Smooth muscle cell (in vitro differentiated cells): ENCODE results near the gene NAB2. TPM values are rescaled to one million over a fixed set of nuclear protein-coding genes. Genes with fewer than 3 reads are reported as not detected.

Source experiments
- DNase-seq: peaks from one replicate; lab custom pipeline; 2025; ENCODE audit not compliant: unreplicated experiment; lab: John Stamatoyannopoulos, UW
- H2AFZ ChIP-seq: fragments of 200-600 bp; sonication (generic); 2 replicates; pipeline ENCODE4 v1.6.0; 2016; ENCODE audit warnings: antibody characterized with exemption, low read depth, mild to moderate bottlenecking
- H3F3A ChIP-seq: fragments of 200-600 bp; sonication (generic); 2 replicates; pipeline ENCODE4 v1.6.0; 2017; ENCODE audit warnings: antibody characterized with exemption, low read depth
- H3K27ac ChIP-seq: fragments of 200-600 bp; sonication (generic); 2 replicates; pipeline ENCODE4 v1.5.1; 2016; ENCODE audit warnings: low read depth, mild to moderate bottlenecking
- H3K27me3 ChIP-seq: fragments of 200-600 bp; sonication (generic); 2 replicates; pipeline ENCODE4 v1.6.1; 2016; ENCODE audit warnings: low read depth, mild to moderate bottlenecking
- H3K36me3 ChIP-seq: fragments of 200-600 bp; sonication (generic); 2 replicates; pipeline ENCODE4 v1.5.1; 2016; ENCODE audit warnings: low read depth
- H3K4me1 ChIP-seq: fragments of 200-600 bp; sonication (generic); 2 replicates; pipeline ENCODE4 v1.5.1; 2016; ENCODE audit warnings: low read depth
- H3K4me2 ChIP-seq: fragments of 200-600 bp; sonication (generic); 2 replicates; pipeline ENCODE4 v1.6.0; 2016; ENCODE audit warnings: mild to moderate bottlenecking
- H3K4me3 ChIP-seq: fragments of 200-600 bp; sonication (generic); 2 replicates; pipeline ENCODE4 v1.5.1; 2016; ENCODE audit warnings: mild to moderate bottlenecking
- H3K79me2 ChIP-seq: fragments of 200-600 bp; sonication (generic); 2 replicates; pipeline ENCODE4 v1.6.0; 2016; ENCODE audit warnings: low read depth, mild to moderate bottlenecking
- H3K9ac ChIP-seq: fragments of 200-600 bp; sonication (generic); 2 replicates; pipeline ENCODE4 v1.6.0; 2016; ENCODE audit warnings: low read depth
- H3K9me3 ChIP-seq: fragments of 200-600 bp; sonication (generic); replicated peaks from 2 replicates; pipeline ENCODE4 v1.5.1; 2016; ENCODE audit warnings: low read depth
- H4K20me1 ChIP-seq: fragments of 200-600 bp; sonication (generic); 2 replicates; pipeline ENCODE4 v1.6.0; 2016; ENCODE audit warnings: low read depth
- WGBS: methylation state at CpG from one replicate; pipeline ENCODE4 v1.1.7; 2016; ENCODE audit warnings: low lambda C conversion rate; 5-methylcytosine and 5-hydroxymethylcytosine counted together
- polyA plus RNA-seq: library from polyadenylated mRNA; unstranded; fragments of >200 nt; fragmentation: Nextera tagmentation; extraction: Ambion mirVana; gene quantifications from 2 replicates; pipeline ENCODE4 v1.2.1, GENCODE V29; 2016
- total RNA-seq: library from RNA; depleted of rRNA; stranded (reverse); fragments of >200 nt; gene quantifications from 2 replicates; pipeline ENCODE4 v1.2.3, GENCODE V29; 2014
- TF ChIP-seq, protein P1 (sequence below): fragments of 200-600 bp; sonication (generic); IDR thresholded peaks from 2 replicates; pipeline ENCODE4 v1.5.1; 2017; ENCODE audit warnings: borderline replicate concordance, mild to moderate bottlenecking, antibody characterized with exemption; ENCODE audit not compliant: insufficient read depth, poor library complexity, severe bottlenecking

NAB2 gene
- total and polyA plus RNA-seq, 2 experiments from 2014 or later: 39.7 to 58.3 TPM

DNA sequence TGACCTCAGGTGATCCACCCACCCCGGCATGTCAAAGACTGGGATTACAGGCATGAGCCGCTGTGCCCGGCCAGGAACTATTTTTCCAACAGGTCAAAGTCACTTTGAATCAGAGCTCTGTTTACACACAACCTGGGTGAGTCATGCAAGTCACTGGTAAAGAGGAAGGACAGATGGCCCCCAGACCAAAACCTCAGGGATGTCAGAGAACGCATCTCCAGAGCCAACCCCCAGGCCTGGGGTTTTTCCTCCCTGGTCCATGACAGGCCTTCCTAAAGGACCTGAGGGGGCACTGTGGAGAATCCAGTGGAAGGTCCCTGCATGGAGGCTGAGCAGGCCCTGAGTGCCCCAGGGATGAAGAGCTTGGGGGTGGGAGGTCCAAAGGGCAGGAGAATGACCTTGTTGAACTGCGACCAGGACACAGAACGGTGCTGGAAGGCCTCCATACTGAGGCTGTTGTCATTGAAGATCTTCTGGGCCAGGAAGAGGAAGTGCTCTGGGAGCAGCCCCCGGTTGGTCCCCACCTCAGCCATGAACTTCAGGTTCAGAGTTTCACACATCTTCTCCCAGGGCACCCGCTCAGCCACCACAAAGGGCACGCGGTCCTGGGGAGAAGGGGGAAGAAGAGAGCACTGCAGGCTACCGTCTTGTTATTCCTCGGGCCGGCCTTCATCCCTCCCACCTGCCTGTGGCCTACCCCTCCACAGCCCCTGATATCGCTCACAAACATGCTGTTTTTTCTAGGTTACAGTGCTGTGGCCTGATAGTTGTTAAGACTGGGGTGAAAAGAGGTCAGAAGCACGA is 13.2 kb downstream of the NAB2 start:
- Histone ChIP-seq H3K27me3 (no peaks in the 10 kb centered on the region), H3K9ac (no peak overlapping the region), H3F3A (peaks cover 11% of the 10 kb centered on the region), H3K4me1 (no peaks in the 10 kb centered on the region), H2AFZ (no peak overlapping the region), H3K79me2 (peaks cover 1% of the 10 kb centered on the region), H3K27ac (peak overlapping the region; percentile 40), H3K4me2 (no peak overlapping the region), H3K4me3 (no peak overlapping the region), H3K9me3 (no peaks in the 10 kb centered on the region), H3K36me3 (no peaks in the 10 kb centered on the region), H4K20me1 (peaks cover 8% of the 10 kb centered on the region)
- no peak for DNase-seq
- TF ChIP-seq, protein P1, sequence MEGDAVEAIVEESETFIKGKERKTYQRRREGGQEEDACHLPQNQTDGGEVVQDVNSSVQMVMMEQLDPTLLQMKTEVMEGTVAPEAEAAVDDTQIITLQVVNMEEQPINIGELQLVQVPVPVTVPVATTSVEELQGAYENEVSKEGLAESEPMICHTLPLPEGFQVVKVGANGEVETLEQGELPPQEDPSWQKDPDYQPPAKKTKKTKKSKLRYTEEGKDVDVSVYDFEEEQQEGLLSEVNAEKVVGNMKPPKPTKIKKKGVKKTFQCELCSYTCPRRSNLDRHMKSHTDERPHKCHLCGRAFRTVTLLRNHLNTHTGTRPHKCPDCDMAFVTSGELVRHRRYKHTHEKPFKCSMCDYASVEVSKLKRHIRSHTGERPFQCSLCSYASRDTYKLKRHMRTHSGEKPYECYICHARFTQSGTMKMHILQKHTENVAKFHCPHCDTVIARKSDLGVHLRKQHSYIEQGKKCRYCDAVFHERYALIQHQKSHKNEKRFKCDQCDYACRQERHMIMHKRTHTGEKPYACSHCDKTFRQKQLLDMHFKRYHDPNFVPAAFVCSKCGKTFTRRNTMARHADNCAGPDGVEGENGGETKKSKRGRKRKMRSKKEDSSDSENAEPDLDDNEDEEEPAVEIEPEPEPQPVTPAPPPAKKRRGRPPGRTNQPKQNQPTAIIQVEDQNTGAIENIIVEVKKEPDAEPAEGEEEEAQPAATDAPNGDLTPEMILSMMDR: no peak
- 84% methylated on average over 15 of the region's 15 CpGs for WGBS

DNA sequence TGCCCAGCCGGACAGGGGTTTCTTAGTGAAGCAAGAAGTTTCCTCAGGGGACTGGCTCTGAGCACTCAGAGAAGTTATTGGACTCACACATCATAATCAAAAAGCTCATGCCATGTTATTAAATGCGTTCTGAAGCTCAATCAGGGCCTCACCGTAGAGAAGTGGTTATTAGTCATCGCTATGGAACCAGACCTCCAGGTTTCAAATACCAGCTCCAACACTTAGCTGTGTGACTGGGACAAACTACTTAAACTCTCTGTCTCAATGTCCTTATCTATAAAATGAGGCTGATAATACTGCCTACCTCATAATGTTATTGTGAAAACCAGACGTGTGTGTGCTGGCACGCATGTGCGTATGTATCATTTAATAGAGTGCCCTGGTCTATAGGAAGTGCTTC is 14.9 kb downstream of the NAB2 start:
- no peak overlapping the region for H3K4me3 ChIP-seq
- H3K36me3 ChIP-seq: no peaks in the 10 kb centered on the region
- H3K9me3 ChIP-seq: no peaks in the 10 kb centered on the region
- no peaks in the 10 kb centered on the region for H3F3A ChIP-seq
- no peak overlapping the region for H3K4me2 ChIP-seq
- 69% methylated on average over 7 of the region's 7 CpGs for WGBS
- no peak overlapping the region for H3K9ac ChIP-seq
- peaks cover 24% of the 10 kb centered on the region for H4K20me1 ChIP-seq
- no peak for DNase-seq
- H3K27me3 ChIP-seq: no peaks in the 10 kb centered on the region
- H3K79me2 ChIP-seq: peaks cover 6% of the 10 kb centered on the region
- no peaks in the 10 kb centered on the region for H3K4me1 ChIP-seq
- TF ChIP-seq, protein P1: no peak
- peak overlapping the region; percentile 0 for H3K27ac ChIP-seq
- H2AFZ ChIP-seq: no peak overlapping the region

DNA sequence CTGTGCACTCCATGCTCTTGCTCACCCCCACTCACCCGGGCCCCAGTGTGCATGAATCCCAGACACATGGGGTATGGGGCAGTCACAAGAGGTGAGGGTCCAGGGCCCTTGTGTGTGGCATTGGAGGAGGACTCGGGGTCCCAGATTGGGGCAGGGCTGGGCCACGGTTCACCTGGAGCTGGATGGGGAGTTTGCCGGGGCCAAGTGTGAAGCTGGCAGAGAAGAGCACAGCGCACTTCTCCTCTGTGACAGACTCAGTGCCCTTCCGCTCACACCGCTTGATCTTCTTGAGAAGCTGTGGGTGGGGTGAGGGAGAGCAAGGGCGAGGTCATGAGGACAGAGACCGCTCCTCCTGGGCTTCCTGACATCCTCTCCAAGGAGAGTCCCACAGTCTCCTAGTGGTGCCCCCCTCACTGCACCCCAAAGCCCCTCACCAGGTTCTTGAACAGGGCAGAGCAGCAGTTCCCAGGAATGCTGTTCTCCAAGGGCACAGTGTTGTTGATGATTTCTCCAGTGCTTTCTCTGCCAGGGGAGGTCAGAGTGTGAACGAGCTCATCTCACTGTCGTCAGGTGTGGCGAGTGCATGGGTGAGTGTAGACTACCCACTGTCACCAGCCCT is 15.5 kb downstream of the NAB2 start:
- no peak overlapping the region for H3K9ac ChIP-seq
- no peaks in the 10 kb centered on the region for H3F3A ChIP-seq
- H3K27me3 ChIP-seq: no peaks in the 10 kb centered on the region
- H4K20me1 ChIP-seq: peaks cover 24% of the 10 kb centered on the region
- DNase-seq: no peak
- 97% methylated on average over 12 of the region's 12 CpGs for WGBS
- peaks cover 5% of the 10 kb centered on the region for H3K4me1 ChIP-seq
- H3K27ac ChIP-seq: peak overlapping the region; percentile 0
- H3K79me2 ChIP-seq: peaks cover 10% of the 10 kb centered on the region
- TF ChIP-seq, protein P1: no peak
- no peak overlapping the region for H2AFZ ChIP-seq
- H3K36me3 ChIP-seq: no peaks in the 10 kb centered on the region
- H3K4me3 ChIP-seq: no peak overlapping the region
- H3K4me2 ChIP-seq: no peak overlapping the region
- H3K9me3 ChIP-seq: no peaks in the 10 kb centered on the region
